Astrocyte (in vitro differentiated cells and primary cell): ENCODE measurements around the gene RBBP6. TPM values are rescaled to one million over a fixed set of nuclear protein-coding genes. Genes with fewer than 3 reads are reported as not detected.
A peak's percentile ranks its signal among the peaks of the same experiment; 100 is the strongest.

Experiments used
- DNase-seq: peaks from one replicate; pipeline ENCODE4 v3.0.0-alpha.2; 2010; ENCODE audit warnings: low read depth
- FAIRE-seq: peaks from 2 replicates; lab custom pipeline; 2011; peaks lifted over from hg19 to GRCh38; lab: Jason Lieb, UNC
- H2AFZ ChIP-seq: 2 replicates; pipeline ENCODE4 v1.6.0; 2012; ENCODE audit warnings: low read depth, low read length, inconsistent platforms
- H3K27ac ChIP-seq: 2 replicates; pipeline ENCODE4 v1.5.1; 2011; ENCODE audit warnings: low read depth, low read length, inconsistent platforms
- H3K27me3 ChIP-seq: 2 replicates; pipeline ENCODE4 v1.6.0; 2011; ENCODE audit warnings: low read length, inconsistent platforms; ENCODE audit not compliant: insufficient read depth
- H3K36me3 ChIP-seq: 2 replicates; pipeline ENCODE4 v1.5.1; 2011; ENCODE audit warnings: low read length, inconsistent platforms; ENCODE audit not compliant: insufficient read depth
- H3K4me1 ChIP-seq: 2 replicates; pipeline ENCODE4 v1.5.1; 2011; ENCODE audit warnings: low read length, inconsistent platforms; ENCODE audit not compliant: insufficient read depth
- H3K4me2 ChIP-seq: 2 replicates; pipeline ENCODE4 v1.6.0; 2012; ENCODE audit warnings: low read length, inconsistent platforms
- H3K4me3 ChIP-seq: 2 replicates; pipeline ENCODE4 v1.5.1; 2011; ENCODE audit warnings: low read depth, mild to moderate bottlenecking, low read length, inconsistent platforms; ENCODE audit not compliant: insufficient read depth
- H3K79me2 ChIP-seq: 2 replicates; pipeline ENCODE4 v1.6.0; 2012; ENCODE audit warnings: mild to moderate bottlenecking, low read length, inconsistent platforms; ENCODE audit not compliant: insufficient read depth
- H3K9ac ChIP-seq: 2 replicates; pipeline ENCODE4 v1.6.0; 2012; ENCODE audit warnings: mild to moderate bottlenecking, low read length, inconsistent platforms
- H3K9me3 ChIP-seq: 2 replicates; pipeline ENCODE4 v1.5.1; 2012; ENCODE audit warnings: low read depth, mild to moderate bottlenecking, low read length, inconsistent platforms; ENCODE audit not compliant: insufficient read depth
- H4K20me1 ChIP-seq: 2 replicates; pipeline ENCODE4 v1.6.0; 2012; ENCODE audit warnings: low read length, inconsistent platforms; ENCODE audit not compliant: insufficient read depth
- H3K27ac Mint-ChIP-seq: one replicate; pipeline ENCODE4 v1.8.0; 2021; ENCODE audit warnings: mild to moderate bottlenecking, mixed read lengths; ENCODE audit not compliant: unreplicated experiment
- H3K27me3 Mint-ChIP-seq: one replicate; pipeline ENCODE4 v1.8.0; 2021; ENCODE audit warnings: low read depth, mixed read lengths; ENCODE audit not compliant: unreplicated experiment
- H3K36me3 Mint-ChIP-seq: one replicate; pipeline ENCODE4 v1.8.0; 2021; ENCODE audit warnings: low read depth, mixed read lengths; ENCODE audit not compliant: unreplicated experiment
- H3K4me1 Mint-ChIP-seq: one replicate; pipeline ENCODE4 v1.8.0; 2021; ENCODE audit warnings: low read depth, mixed read lengths; ENCODE audit not compliant: unreplicated experiment
- H3K4me3 Mint-ChIP-seq: one replicate; pipeline ENCODE4 v1.8.0; 2021; ENCODE audit warnings: mild to moderate bottlenecking, moderate library complexity, mixed read lengths; ENCODE audit not compliant: unreplicated experiment
- H3K9me3 Mint-ChIP-seq: one replicate; pipeline ENCODE4 v1.8.0; 2021; ENCODE audit warnings: mild to moderate bottlenecking, mixed read lengths; ENCODE audit not compliant: unreplicated experiment
- CTCF ChIP-seq: IDR thresholded peaks from 2 replicates; pipeline ENCODE4 v1.5.1; 2011; ENCODE audit warnings: low read depth, mild to moderate bottlenecking, inconsistent platforms, low read length, moderate library complexity; ENCODE audit not compliant: insufficient read depth
- EZH2 ChIP-seq: IDR thresholded peaks from 2 replicates; pipeline ENCODE4 v1.6.1; 2012; ENCODE audit warnings: mild to moderate bottlenecking, low read length, inconsistent platforms; ENCODE audit not compliant: insufficient read depth
- total RNA-seq: library from RNA; stranded (reverse); gene quantifications from 2 replicates; pipeline ENCODE4 v1.2.1, GENCODE V29; 2021

Gene RBBP6
- total RNA-seq, 1 donor from 2014 or later: 44.8 TPM

- no peak overlapping the region for H3K4me3 ChIP-seq
- H3K36me3 Mint-ChIP-seq: no peaks in the 10 kb centered on the region
- H3K9ac ChIP-seq: no peak overlapping the region
- no peak overlapping the region for H3K4me3 Mint-ChIP-seq
- no peaks in the 10 kb centered on the region for H3K9me3 Mint-ChIP-seq
- H3K27me3 ChIP-seq: no peaks in the 10 kb centered on the region
- H3K79me2 ChIP-seq: no peaks in the 10 kb centered on the region
- H3K4me1 ChIP-seq: no peaks in the 10 kb centered on the region
- no peak overlapping the region for H2AFZ ChIP-seq
- peaks cover 29% of the 10 kb centered on the region for H3K27me3 Mint-ChIP-seq
- H3K9me3 ChIP-seq: no peaks in the 10 kb centered on the region
- TF ChIP-seq EZH2 (no peak), CTCF (peak; percentile 20)
- no peaks in the 10 kb centered on the region for H4K20me1 ChIP-seq
- H3K27ac ChIP-seq: no peak overlapping the region
- no peak overlapping the region for H3K27ac Mint-ChIP-seq
- H3K36me3 ChIP-seq: no peaks in the 10 kb centered on the region
- no peak for DNase-seq
- H3K4me2 ChIP-seq: no peak overlapping the region
- no peaks in the 10 kb centered on the region for H3K4me1 Mint-ChIP-seq
- no peak for FAIRE-seq
Observed at GRCh38 chr16:24499193-24499814, 40.1 kb upstream of the RBBP6 start.

GRCh38 chr16:24504472-24505345 is 34.7 kb upstream of the RBBP6 start:
- Histone ChIP-seq H4K20me1 (no peaks in the 10 kb centered on the region), H3K27me3 (no peaks in the 10 kb centered on the region), H2AFZ (peak overlapping the region; percentile 44), H3K9me3 (no peaks in the 10 kb centered on the region), H3K4me2 (no peak overlapping the region), H3K4me1 (no peaks in the 10 kb centered on the region), H3K9ac (no peak overlapping the region), H3K79me2 (no peaks in the 10 kb centered on the region), H3K36me3 (no peaks in the 10 kb centered on the region), H3K27ac (no peak overlapping the region), H3K4me3 (no peak overlapping the region)
- Mint-ChIP-seq H3K9me3 (peaks cover 3% of the 10 kb centered on the region), H3K27me3 (peaks cover 28% of the 10 kb centered on the region), H3K4me1 (no peaks in the 10 kb centered on the region), H3K36me3 (no peaks in the 10 kb centered on the region), H3K4me3 (no peak overlapping the region), H3K27ac (no peak overlapping the region)
- FAIRE-seq (no peak), DNase-seq (peak; percentile 18)
- TF ChIP-seq CTCF (peak; percentile 74), EZH2 (no peak)
